GM12891 (cell line): Measurements from ENCODE around the gene RAMP2.

Experiments
- POLR2A ChIP-seq: IDR thresholded peaks from 2 replicates; pipeline ENCODE4 v1.6.1; 2011; ENCODE audit warnings: low read depth, low read length, control low read depth
- TAF1 ChIP-seq: IDR thresholded peaks from 2 replicates; pipeline ENCODE4 v1.6.1; 2011; ENCODE audit warnings: low read depth, low read length, control low read depth

- TF ChIP-seq TAF1 (no peak), POLR2A (no peak)
These were observed 17.3 kb upstream of the RAMP2 start for GRCh38 chr17:42743595-42744282.
